Effector memory CD8-positive, alpha-beta T cell (primary cell): ENCODE results near the gene OPCML.

Experiments
- ATAC-seq: fragments of 150-1000 bp; cut with Tn5 transposase; replicated peaks from 2 replicates; pipeline ENCODE4 v1.10.0; 2021; ENCODE audit warnings: mild to moderate bottlenecking, moderate library complexity
- DNase-seq, 3 experiments: peaks; one replicate each; pipeline ENCODE4 v3.0.0; 2021
- H3K27ac Mint-ChIP-seq, 2 donors: one replicate each; pipeline ENCODE4 v1.8.0; 2022; ENCODE audit warnings: mild to moderate bottlenecking in 2 of 2, mixed read lengths in 2 of 2, moderate library complexity in 2 of 2
- H3K27me3 Mint-ChIP-seq, 2 donors: one replicate each; pipeline ENCODE4 v1.8.0; 2022; ENCODE audit warnings: mixed read lengths in 2 of 2
- H3K36me3 Mint-ChIP-seq: one replicate; pipeline ENCODE4 v1.8.0; 2022; ENCODE audit warnings: mild to moderate bottlenecking, moderate library complexity, mixed read lengths; ENCODE audit not compliant: insufficient read depth
- H3K4me1 Mint-ChIP-seq, 2 donors: one replicate each; pipeline ENCODE4 v1.8.0; 2022; ENCODE audit warnings: low read depth in 2 of 2, mixed read lengths in 2 of 2
- H3K4me3 Mint-ChIP-seq, 2 donors: one replicate each; pipeline ENCODE4 v1.8.0; 2022; ENCODE audit warnings: mild to moderate bottlenecking in 2 of 2, mixed read lengths in 2 of 2, moderate library complexity in 2 of 2
- H3K9me3 Mint-ChIP-seq, 2 donors: one replicate each; pipeline ENCODE4 v1.8.0; 2022; ENCODE audit warnings: mixed read lengths in 2 of 2

The OPCML gene

DNA sequence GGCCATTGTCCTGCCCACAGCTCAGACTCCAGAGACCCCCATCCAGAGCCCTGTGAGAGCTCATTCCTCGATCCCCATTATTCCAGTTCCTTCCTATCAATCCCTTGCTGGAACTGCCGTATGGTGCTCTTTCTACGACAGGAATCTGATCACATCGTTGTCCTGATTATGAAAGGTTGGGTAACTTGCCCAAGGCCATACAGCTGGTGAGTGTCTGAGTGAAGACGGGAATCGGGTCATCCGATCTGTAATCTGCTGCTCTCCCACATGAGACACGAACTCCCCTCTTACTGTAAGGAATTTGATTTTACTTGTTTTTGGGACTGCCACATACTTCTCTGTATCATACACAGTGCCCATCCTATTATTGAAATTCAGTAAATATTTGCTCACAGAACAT is 149.1 kb downstream of the OPCML start:
- ATAC-seq (no peak), DNase-seq (no peak)
- Mint-ChIP-seq H3K9me3 (peaks cover 5 to 17% of the 10 kb centered on the region in 2 donors), H3K4me3 (no peak overlapping the region), H3K27me3 (no peaks in the 10 kb centered on the region), H3K36me3 (no peaks in the 10 kb centered on the region), H3K4me1 (no peaks in the 10 kb centered on the region), H3K27ac (no peak overlapping the region)

DNA sequence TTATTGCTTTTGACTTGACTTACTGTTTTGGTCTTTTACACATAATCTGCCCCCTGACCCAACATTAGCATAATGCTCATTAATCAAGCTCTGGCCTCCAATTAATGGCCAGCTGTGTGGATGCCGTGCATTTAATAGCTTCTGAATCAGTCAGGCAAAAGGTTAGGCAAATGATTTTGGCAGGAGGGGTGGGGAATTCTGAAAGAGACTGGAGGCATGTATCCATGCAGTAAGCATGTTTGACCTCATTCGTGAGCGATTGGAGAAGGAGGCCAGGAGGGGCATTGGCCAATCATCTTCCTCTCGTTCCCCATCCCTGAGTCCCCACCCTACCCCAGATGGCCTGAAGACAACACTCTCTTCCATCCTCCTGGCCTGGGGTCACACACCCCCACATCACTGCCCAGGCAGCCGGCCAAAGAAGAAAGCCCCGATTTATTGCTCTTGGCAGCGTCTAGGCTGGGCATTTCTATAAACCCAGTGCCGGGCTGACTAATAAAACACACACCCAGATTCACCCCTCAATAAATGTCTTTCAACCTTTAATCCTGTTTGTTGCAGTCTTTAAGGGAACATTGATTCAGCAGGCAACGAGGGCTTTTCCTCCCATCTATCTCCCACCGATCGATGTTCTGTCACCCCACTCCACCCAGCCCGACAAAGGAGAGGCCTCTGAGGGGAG is 150.0 kb downstream of the OPCML start:
- no peaks in the 10 kb centered on the region for H3K4me1 Mint-ChIP-seq
- H3K4me3 Mint-ChIP-seq: no peak overlapping the region
- H3K36me3 Mint-ChIP-seq: no peaks in the 10 kb centered on the region
- DNase-seq (no peak), ATAC-seq (no peak)
- H3K27ac Mint-ChIP-seq: no peak overlapping the region
- no peaks in the 10 kb centered on the region for H3K27me3 Mint-ChIP-seq
- H3K9me3 Mint-ChIP-seq: peaks cover 5 to 17% of the 10 kb centered on the region in 2 donors

- no peak overlapping the region for H3K27ac Mint-ChIP-seq
- H3K36me3 Mint-ChIP-seq: no peaks in the 10 kb centered on the region
- H3K4me1 Mint-ChIP-seq: no peaks in the 10 kb centered on the region
- no peak overlapping the region for H3K4me3 Mint-ChIP-seq
- DNase-seq (no peak), ATAC-seq (no peak)
- H3K27me3 Mint-ChIP-seq: no peaks in the 10 kb centered on the region
- H3K9me3 Mint-ChIP-seq: peaks cover 5 to 17% of the 10 kb centered on the region in 2 donors
Observed at GRCh38 chr11:133381761-133382130, 150.6 kb downstream of the OPCML start.

GRCh38 chr11:133366147-133366546 is 166.2 kb downstream of the OPCML start:
- peaks cover 2 to 7% of the 10 kb centered on the region in 2 donors for H3K9me3 Mint-ChIP-seq

GRCh38 chr11:133362916-133363315 is 169.4 kb downstream of the OPCML start:
- H3K9me3 Mint-ChIP-seq: peaks cover 5 to 16% of the 10 kb centered on the region in 2 donors
- no peak overlapping the region for H3K27ac Mint-ChIP-seq
- no peaks in the 10 kb centered on the region for H3K4me1 Mint-ChIP-seq
- no peak overlapping the region for H3K4me3 Mint-ChIP-seq
- ATAC-seq (no peak), DNase-seq (no peak)
- H3K27me3 Mint-ChIP-seq: no peaks in the 10 kb centered on the region
- no peaks in the 10 kb centered on the region for H3K36me3 Mint-ChIP-seq

More at GRCh38 chr11:133366147-133366546, 166.2 kb downstream of the OPCML start:
- Mint-ChIP-seq H3K27me3 (no peaks in the 10 kb centered on the region), H3K36me3 (no peaks in the 10 kb centered on the region), H3K4me1 (no peaks in the 10 kb centered on the region), H3K4me3 (no peak overlapping the region), H3K27ac (no peak overlapping the region)
- no peak for ATAC-seq
- no peak for DNase-seq

GRCh38 chr11:133362156-133362555 is 170.1 kb downstream of the OPCML start:
- Mint-ChIP-seq H3K27me3 (no peaks in the 10 kb centered on the region), H3K9me3 (peaks cover 8 to 20% of the 10 kb centered on the region in 2 donors), H3K36me3 (no peaks in the 10 kb centered on the region), H3K4me1 (no peaks in the 10 kb centered on the region), H3K27ac (no peak overlapping the region), H3K4me3 (no peak overlapping the region)
- DNase-seq: no peak
- ATAC-seq: no peak

DNA sequence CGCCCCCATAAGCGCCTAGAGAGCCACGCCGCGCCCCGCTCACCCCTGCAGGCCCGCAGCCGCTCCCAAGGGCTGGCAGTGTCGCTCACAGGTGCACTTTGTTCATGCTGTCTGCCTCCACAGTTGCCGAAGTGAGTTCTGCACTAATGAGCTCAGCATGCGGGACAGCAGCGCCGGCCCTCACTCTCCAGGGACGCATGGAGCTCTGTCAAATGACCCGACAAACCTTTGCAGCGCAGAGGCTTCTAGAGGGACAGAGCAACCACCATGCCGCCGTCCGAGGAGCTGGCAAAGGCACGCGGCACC is 170.7 kb downstream of the OPCML start:
- no peaks in the 10 kb centered on the region for H3K4me1 Mint-ChIP-seq
- DNase-seq (no peak), ATAC-seq (no peak)
- no peaks in the 10 kb centered on the region for H3K27me3 Mint-ChIP-seq
- H3K36me3 Mint-ChIP-seq: no peaks in the 10 kb centered on the region
- peaks cover 8 to 20% of the 10 kb centered on the region in 2 donors for H3K9me3 Mint-ChIP-seq
- no peak overlapping the region for H3K27ac Mint-ChIP-seq
- H3K4me3 Mint-ChIP-seq: no peak overlapping the region

DNA sequence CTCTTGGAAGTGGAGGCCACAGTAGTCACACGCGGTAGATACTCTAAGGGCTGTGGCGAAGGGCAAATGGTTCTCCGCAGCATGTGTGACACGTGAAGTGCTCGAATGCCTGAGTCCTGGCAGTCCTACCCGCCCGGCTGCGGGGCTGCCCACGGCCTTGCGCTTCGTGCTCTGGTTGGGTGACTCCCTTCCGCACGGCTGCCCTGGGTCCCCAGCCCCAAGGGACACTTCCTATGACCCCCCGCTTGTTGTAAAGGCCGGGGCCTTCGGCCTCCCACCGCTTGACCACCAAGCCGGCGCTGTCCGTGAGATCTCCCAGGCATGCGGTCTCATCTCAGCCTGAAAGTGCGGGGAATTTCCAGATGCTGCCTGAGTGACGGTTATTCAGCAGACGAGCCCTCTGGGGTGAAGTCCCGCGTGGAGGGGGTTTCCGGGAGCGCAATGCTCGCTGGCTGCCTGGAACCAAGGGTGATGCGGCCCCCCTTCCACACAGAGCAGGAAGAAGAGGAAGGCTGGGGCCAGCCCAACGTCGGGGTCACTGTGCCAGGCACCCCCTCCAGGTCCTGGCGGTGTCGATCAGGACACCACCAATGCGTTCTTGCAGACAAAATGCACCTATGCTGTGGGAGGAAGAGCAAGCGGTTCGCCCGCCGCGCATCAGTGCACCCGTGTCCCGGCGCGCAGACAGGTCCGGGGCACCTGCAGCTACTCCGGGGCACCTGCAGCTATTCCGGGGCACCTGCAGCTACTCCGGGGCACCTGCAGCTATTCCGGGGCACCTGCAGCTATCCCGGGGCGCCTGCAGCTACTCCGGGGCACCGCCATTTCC is 171.2 kb downstream of the OPCML start:
- Mint-ChIP-seq H3K4me1 (no peaks in the 10 kb centered on the region), H3K27ac (no peak overlapping the region), H3K9me3 (peaks cover 8 to 20% of the 10 kb centered on the region in 2 donors), H3K4me3 (no peak overlapping the region), H3K36me3 (no peaks in the 10 kb centered on the region), H3K27me3 (no peaks in the 10 kb centered on the region)
- no peak for ATAC-seq
- no peak for DNase-seq

GRCh38 chr11:133355095-133355494 is 177.2 kb downstream of the OPCML start:
- Mint-ChIP-seq H3K4me3 (no peak overlapping the region), H3K27me3 (no peaks in the 10 kb centered on the region), H3K27ac (no peak overlapping the region), H3K4me1 (no peaks in the 10 kb centered on the region), H3K9me3 (peaks cover 12 to 34% of the 10 kb centered on the region in 2 donors), H3K36me3 (no peaks in the 10 kb centered on the region)
- no peak for DNase-seq
- ATAC-seq: no peak

- DNase-seq (no peak), ATAC-seq (no peak)
- Mint-ChIP-seq H3K27ac (no peak overlapping the region), H3K36me3 (no peaks in the 10 kb centered on the region), H3K4me1 (no peaks in the 10 kb centered on the region), H3K9me3 (peaks cover 12 to 34% of the 10 kb centered on the region in 2 donors), H3K4me3 (no peak overlapping the region), H3K27me3 (no peaks in the 10 kb centered on the region)
Observed at GRCh38 chr11:133354069-133354468, 178.2 kb downstream of the OPCML start.

DNA sequence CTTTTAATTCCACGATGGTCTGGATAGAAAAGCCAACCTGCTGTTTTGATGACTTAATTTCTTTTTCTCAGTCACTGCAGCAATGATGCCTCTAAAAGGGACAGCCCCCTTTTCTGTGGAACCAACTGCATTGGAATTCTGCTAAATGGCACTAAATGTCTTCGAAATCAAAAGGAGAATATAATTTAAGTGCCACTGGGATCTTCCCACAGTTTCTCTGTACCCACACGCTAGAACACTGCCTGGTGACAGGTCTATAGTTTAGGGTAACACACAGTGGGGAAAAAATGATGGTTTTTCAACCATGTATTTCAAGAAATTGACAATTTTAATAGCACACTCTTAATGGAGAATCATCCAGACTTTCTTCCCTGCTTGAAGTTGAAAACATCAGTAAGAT is 182.3 kb downstream of the OPCML start:
- Mint-ChIP-seq H3K27ac (no peak overlapping the region), H3K4me3 (no peak overlapping the region), H3K36me3 (no peaks in the 10 kb centered on the region), H3K4me1 (no peaks in the 10 kb centered on the region), H3K9me3 (peaks cover 9 to 21% of the 10 kb centered on the region in 2 donors), H3K27me3 (no peaks in the 10 kb centered on the region)
- no peak for DNase-seq
- no peak for ATAC-seq

GRCh38 chr11:133347988-133348387 is 184.3 kb downstream of the OPCML start:
- Mint-ChIP-seq H3K36me3 (no peaks in the 10 kb centered on the region), H3K9me3 (peaks cover 10 to 22% of the 10 kb centered on the region in 2 donors), H3K27me3 (no peaks in the 10 kb centered on the region), H3K27ac (no peak overlapping the region), H3K4me3 (no peak overlapping the region), H3K4me1 (no peaks in the 10 kb centered on the region)
- no peak for DNase-seq
- no peak for ATAC-seq

DNA sequence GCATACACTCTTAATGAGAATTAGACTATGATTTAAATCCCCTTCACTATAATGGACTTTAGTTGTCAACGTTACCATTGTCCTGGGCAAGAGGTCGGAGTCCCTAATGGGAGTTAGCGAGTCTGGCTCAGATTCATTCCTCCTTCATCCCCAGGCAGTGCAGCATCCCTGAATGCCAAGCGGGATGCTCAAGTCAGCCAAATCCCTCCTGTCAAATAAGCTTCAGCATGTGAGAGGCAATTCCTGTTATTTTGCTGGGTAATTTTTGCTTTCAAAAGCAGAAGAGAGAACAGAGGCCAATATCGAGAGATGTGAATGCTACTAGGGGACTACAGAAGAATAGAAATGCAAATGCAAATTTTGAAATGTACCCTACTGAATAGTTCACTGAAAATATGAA is 186.2 kb downstream of the OPCML start:
- Mint-ChIP-seq H3K4me1 (no peaks in the 10 kb centered on the region), H3K27me3 (no peaks in the 10 kb centered on the region), H3K27ac (no peak overlapping the region), H3K9me3 (peaks cover 6 to 10% of the 10 kb centered on the region in 2 donors), H3K4me3 (no peak overlapping the region), H3K36me3 (no peaks in the 10 kb centered on the region)
- ATAC-seq (no peak), DNase-seq (no peak)

GRCh38 chr11:133343951-133344350 is 188.3 kb downstream of the OPCML start:
- DNase-seq (no peak), ATAC-seq (no peak)
- Mint-ChIP-seq H3K9me3 (peaks cover 9 to 16% of the 10 kb centered on the region in 2 donors), H3K27ac (peak overlapping the region in 1 of 2 donors; percentile 12), H3K4me1 (no peaks in the 10 kb centered on the region), H3K4me3 (no peak overlapping the region), H3K27me3 (no peaks in the 10 kb centered on the region), H3K36me3 (no peaks in the 10 kb centered on the region)
